OCI-LY3 (cell line): ENCODE data around the gene NLRC5.

Experiments used
- EZH2phosphoT487 ChIP-seq: fragments of 200-600 bp; shearing (Covaris generic); IDR thresholded peaks from 2 replicates; pipeline ENCODE4 v1.6.1; 2018; ENCODE audit warnings: antibody characterized with exemption, mixed run types, low read depth
- TF ChIP-seq, protein P1 (sequence below): fragments of 200-600, 300-600 bp; sonication (generic); IDR thresholded peaks from 2 replicates; pipeline ENCODE4 v1.5.1; 2014; ENCODE audit warnings: antibody characterized with exemption, low read length, low read depth

DNA sequence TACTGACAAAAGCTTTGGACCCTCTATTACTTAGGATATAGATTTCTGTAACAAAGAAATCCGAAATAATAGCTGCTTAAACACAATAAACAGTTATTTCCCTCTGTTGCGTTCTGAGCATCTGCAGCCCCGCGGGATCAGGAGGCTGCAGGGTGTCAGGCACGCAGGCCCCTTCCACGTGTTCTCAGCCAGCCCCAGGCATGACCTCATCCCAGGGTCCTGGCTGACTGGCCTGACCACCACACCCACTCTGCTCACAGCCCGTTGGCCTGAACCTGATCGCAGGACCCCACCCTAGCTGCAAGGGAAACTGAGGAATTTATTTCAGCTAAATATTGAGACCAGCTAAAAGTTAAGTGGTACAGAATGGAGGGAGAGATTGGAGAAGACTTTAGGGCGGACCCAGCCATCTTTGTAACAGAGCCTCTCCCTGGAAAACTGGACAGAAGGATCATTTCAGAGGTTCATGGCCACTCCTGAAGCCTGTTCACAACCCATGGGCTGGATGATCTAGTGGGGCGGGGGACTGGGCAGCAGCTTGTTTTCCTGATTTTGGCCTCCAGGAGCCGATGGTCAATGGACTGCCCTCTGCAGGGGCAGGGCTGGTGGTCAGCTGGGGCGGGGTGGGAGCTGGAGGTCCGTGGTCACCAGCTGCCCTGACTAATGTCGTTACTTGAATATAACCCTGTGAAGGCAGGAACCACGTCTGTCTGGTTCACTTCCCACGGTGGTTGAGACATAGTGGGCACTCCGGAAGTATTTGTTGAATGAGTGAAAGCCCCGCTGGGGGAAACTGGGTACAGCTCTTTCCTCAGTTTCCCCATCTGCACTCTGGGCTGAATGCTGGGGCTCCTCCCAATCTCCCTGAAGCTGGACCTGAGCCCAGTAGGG lies 16.7 kb upstream of the NLRC5 start:
- TF ChIP-seq, protein P1, sequence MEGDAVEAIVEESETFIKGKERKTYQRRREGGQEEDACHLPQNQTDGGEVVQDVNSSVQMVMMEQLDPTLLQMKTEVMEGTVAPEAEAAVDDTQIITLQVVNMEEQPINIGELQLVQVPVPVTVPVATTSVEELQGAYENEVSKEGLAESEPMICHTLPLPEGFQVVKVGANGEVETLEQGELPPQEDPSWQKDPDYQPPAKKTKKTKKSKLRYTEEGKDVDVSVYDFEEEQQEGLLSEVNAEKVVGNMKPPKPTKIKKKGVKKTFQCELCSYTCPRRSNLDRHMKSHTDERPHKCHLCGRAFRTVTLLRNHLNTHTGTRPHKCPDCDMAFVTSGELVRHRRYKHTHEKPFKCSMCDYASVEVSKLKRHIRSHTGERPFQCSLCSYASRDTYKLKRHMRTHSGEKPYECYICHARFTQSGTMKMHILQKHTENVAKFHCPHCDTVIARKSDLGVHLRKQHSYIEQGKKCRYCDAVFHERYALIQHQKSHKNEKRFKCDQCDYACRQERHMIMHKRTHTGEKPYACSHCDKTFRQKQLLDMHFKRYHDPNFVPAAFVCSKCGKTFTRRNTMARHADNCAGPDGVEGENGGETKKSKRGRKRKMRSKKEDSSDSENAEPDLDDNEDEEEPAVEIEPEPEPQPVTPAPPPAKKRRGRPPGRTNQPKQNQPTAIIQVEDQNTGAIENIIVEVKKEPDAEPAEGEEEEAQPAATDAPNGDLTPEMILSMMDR, result no peak
- no peak for TF ChIP-seq EZH2phosphoT487
